H1 (cell line): ENCODE measurements around the gene ZFAND2B. TPM values are rescaled to one million over a fixed set of nuclear protein-coding genes. Genes with fewer than 3 reads are reported as not detected.

Experiments
- CTCF ChIA-PET: fragments of 300-600 bp; sonication (Branson Sonifier 250); formaldehyde crosslinking; loops from one replicate; lab custom pipeline; 2021; ENCODE audit not compliant: partially characterized antibody; lab: Charles Lee
- POLR2A ChIA-PET: fragments of 300-600 bp; sonication (Branson Sonifier 250); formaldehyde crosslinking; loops from one replicate; lab custom pipeline; 2021; ENCODE audit warnings: inconsistent platforms; ENCODE audit not compliant: partially characterized antibody; lab: Charles Lee
- DNase-seq, 2 experiments: peaks; one replicate each; pipeline versions ENCODE4 v3.0.0 to v3.0.0-alpha.2; 2010 to 2022; ENCODE audit warnings: low spot score in 2 of 2, low read depth in 1 of 2, mixed read lengths in 1 of 2
- FAIRE-seq: peaks from 2 replicates; lab custom pipeline; 2011; peaks lifted over from hg19 to GRCh38; lab: Jason Lieb, UNC
- H2AFZ ChIP-seq: 2 replicates; pipeline ENCODE4 v1.8.1; 2012; ENCODE audit warnings: low read length, inconsistent platforms
- H2AK5ac ChIP-seq: 2 replicates; pipeline ENCODE4 v1.6.1; 2013; ENCODE audit warnings: low read depth, low read length
- H2BK120ac ChIP-seq: replicated peaks from 2 replicates; pipeline ENCODE3; 2013; ENCODE audit warnings: low read depth, low read length, inconsistent platforms
- H2BK12ac ChIP-seq: 2 replicates; pipeline ENCODE4 v1.6.1; 2013; ENCODE audit warnings: low read depth, low read length
- H2BK15ac ChIP-seq: 2 replicates; pipeline ENCODE4 v1.6.1; 2013; ENCODE audit warnings: low read length
- H2BK20ac ChIP-seq: 2 replicates; pipeline ENCODE4 v1.6.1; 2013; ENCODE audit warnings: low read length
- H2BK5ac ChIP-seq: 2 replicates; pipeline ENCODE4 v1.6.1; 2013; ENCODE audit warnings: low read depth, low read length
- H3K14ac ChIP-seq: 2 replicates; pipeline ENCODE4 v1.6.1; 2013; ENCODE audit warnings: inconsistent platforms; ENCODE audit not compliant: insufficient read length
- H3K18ac ChIP-seq: 2 replicates; pipeline ENCODE4 v1.6.1; 2013; ENCODE audit warnings: low read length; ENCODE audit errors: extremely low read depth
- H3K23ac ChIP-seq: 2 replicates; pipeline ENCODE4 v1.6.1; 2013; ENCODE audit warnings: inconsistent platforms; ENCODE audit not compliant: insufficient read length
- H3K23me2 ChIP-seq: 2 replicates; pipeline ENCODE4 v1.6.1; 2013; ENCODE audit warnings: low read depth, low read length
- H3K27ac ChIP-seq: 2 replicates; pipeline ENCODE4 v1.6.1; 2011; ENCODE audit warnings: low read depth, low read length, inconsistent platforms
- H3K27me3 ChIP-seq, 4 experiments: replicated peaks in 1 of 4; 1 replicate in 1 of 4; 2 replicates in 3 of 4; pipeline versions ENCODE4 v1.6.1 to v1.8.1; 2011 to 2013; ENCODE audit warnings: low read length in 3 of 4, mild to moderate bottlenecking in 3 of 4, inconsistent platforms in 2 of 4, mixed read lengths in 2 of 4, moderate library complexity in 1 of 4; ENCODE audit not compliant: control insufficient read depth in 3 of 4, insufficient read depth in 3 of 4; ENCODE audit errors: extremely low read depth in 1 of 4
- H3K36me3 ChIP-seq, 4 experiments: 2 replicates each; pipeline versions ENCODE4 v1.6.1 to v1.8.1; 2011 to 2013; ENCODE audit warnings: mild to moderate bottlenecking in 4 of 4, low read length in 3 of 4, moderate library complexity in 2 of 4, control low read depth in 1 of 4, inconsistent platforms in 1 of 4; ENCODE audit not compliant: insufficient read depth in 4 of 4, control insufficient read depth in 2 of 4
- H3K4ac ChIP-seq: replicated peaks from 2 replicates; pipeline ENCODE3; 2013; ENCODE audit warnings: low read length, low read depth, mixed read lengths, inconsistent platforms; ENCODE audit not compliant: insufficient read length
- H3K4me1 ChIP-seq, 4 experiments: replicated peaks in 1 of 4; 1 replicate in 1 of 4; 2 replicates in 3 of 4; pipeline versions ENCODE4 v1.6.1 to v1.8.1; 2011 to 2013; ENCODE audit warnings: low read length in 3 of 4, inconsistent platforms in 2 of 4, mixed read lengths in 1 of 4; ENCODE audit not compliant: insufficient read depth in 4 of 4, control insufficient read depth in 3 of 4
- H3K4me2 ChIP-seq, 2 experiments: 2 replicates each; pipeline versions ENCODE4 v1.6.1 to v1.8.1; 2011 to 2013; ENCODE audit warnings: low read depth in 2 of 2, low read length in 2 of 2, control low read depth in 1 of 2, inconsistent platforms in 1 of 2, mild to moderate bottlenecking in 1 of 2; ENCODE audit not compliant: insufficient read depth in 1 of 2
- H3K4me3 ChIP-seq, 4 experiments: fragments of 200-600, 300-600 bp in 1 of 4; sonication (generic), shearing (Covaris generic), sonication (Bioruptor Twin) in 1 of 4; 2 replicates each; pipeline versions ENCODE4 v1.5.1 to v1.8.1; 2011 to 2016; ENCODE audit warnings: low read length in 4 of 4, low read depth in 3 of 4, control low read depth in 2 of 4, inconsistent platforms in 2 of 4, mild to moderate bottlenecking in 2 of 4, mixed read lengths in 1 of 4, moderate library complexity in 1 of 4; ENCODE audit not compliant: insufficient read depth in 2 of 4; ENCODE audit errors: extremely low read depth in 1 of 4
- H3K56ac ChIP-seq: replicated peaks from 2 replicates; pipeline ENCODE3; 2013; ENCODE audit warnings: low read depth, mild to moderate bottlenecking, mixed read lengths, low read length, inconsistent platforms; ENCODE audit not compliant: insufficient read length
- H3K79me1 ChIP-seq: 2 replicates; pipeline ENCODE4 v1.6.1; 2013; ENCODE audit warnings: low read depth, low read length, control low read depth
- H3K79me2 ChIP-seq, 2 experiments: 2 replicates each; pipeline versions ENCODE4 v1.6.1 to v1.8.1; 2012 to 2013; ENCODE audit warnings: low read length in 2 of 2, mild to moderate bottlenecking in 2 of 2, inconsistent platforms in 1 of 2; ENCODE audit not compliant: insufficient read depth in 2 of 2, control insufficient read depth in 1 of 2
- H3K9ac ChIP-seq, 4 experiments: replicated peaks in 1 of 4; 1 replicate in 1 of 4; 2 replicates in 3 of 4; pipeline versions ENCODE4 v1.6.1 to v1.8.1; 2011 to 2013; ENCODE audit warnings: low read depth in 3 of 4, low read length in 3 of 4, control low read depth in 2 of 4, mild to moderate bottlenecking in 2 of 4, moderate library complexity in 2 of 4, inconsistent platforms in 1 of 4; ENCODE audit errors: extremely low read depth in 1 of 4
- H3K9me3 ChIP-seq, 2 experiments: 2 replicates each; pipeline versions ENCODE4 v1.6.1 to v1.8.1; 2012 to 2013; ENCODE audit warnings: mild to moderate bottlenecking in 2 of 2, moderate library complexity in 2 of 2, control low read depth in 1 of 2, inconsistent platforms in 1 of 2, low read depth in 1 of 2, low read length in 1 of 2, mixed read lengths in 1 of 2; ENCODE audit not compliant: insufficient read depth in 2 of 2
- H4K20me1 ChIP-seq, 2 experiments: replicated peaks in 1 of 2; 2 replicates each; pipeline versions ENCODE3 to v1.8.1; 2011 to 2013; ENCODE audit warnings: inconsistent platforms in 2 of 2, low read length in 2 of 2, mild to moderate bottlenecking in 1 of 2; ENCODE audit not compliant: insufficient read depth in 2 of 2, control insufficient read depth in 1 of 2
- H4K5ac ChIP-seq: 2 replicates; pipeline ENCODE4 v1.6.1; 2013; ENCODE audit warnings: low read length, low read depth, mixed read lengths, inconsistent platforms; ENCODE audit not compliant: insufficient read length
- H4K8ac ChIP-seq: 2 replicates; pipeline ENCODE4 v1.8.0; 2013; ENCODE audit warnings: mild to moderate bottlenecking, moderate library complexity, low read length, inconsistent platforms; ENCODE audit not compliant: insufficient read depth; ENCODE audit errors: extremely low read depth
- H4K91ac ChIP-seq: replicated peaks from 2 replicates; pipeline ENCODE3; 2013; ENCODE audit warnings: low read length, mixed read lengths, inconsistent platforms; ENCODE audit not compliant: insufficient read length
- CTBP2 ChIP-seq: IDR thresholded peaks from 2 replicates; pipeline ENCODE4 v1.7.0; 2011; ENCODE audit warnings: borderline replicate concordance, mild to moderate bottlenecking, moderate library complexity, mixed read lengths, low read length; ENCODE audit not compliant: insufficient read depth, insufficient read length
- FOSL1 ChIP-seq: IDR thresholded peaks from 2 replicates; pipeline ENCODE4 v1.6.1; 2011; ENCODE audit warnings: mild to moderate bottlenecking, low read depth, low read length, moderate library complexity; ENCODE audit not compliant: insufficient read depth
- KDM4A ChIP-seq: IDR thresholded peaks from one replicate; pipeline ENCODE4 v1.7.1; 2012; ENCODE audit warnings: low read depth, mild to moderate bottlenecking, moderate library complexity, low read length, inconsistent platforms; ENCODE audit not compliant: severe bottlenecking
- RXRA ChIP-seq: IDR thresholded peaks from 2 replicates; pipeline ENCODE4 v1.6.1; 2011; ENCODE audit warnings: low read depth, mild to moderate bottlenecking, low read length, moderate library complexity; ENCODE audit not compliant: insufficient read depth
- WGBS, 2 experiments: shearing (Covaris generic) in 1 of 2; methylation state at CpG; one replicate each; pipeline versions ENCODE4 v1.1.6 to v1.1.7; 2013 to 2015; ENCODE audit warnings: low lambda C conversion rate in 2 of 2, mixed read lengths in 2 of 2, inconsistent platforms in 1 of 2, low coverage in 1 of 2, missing lambda C conversion rate in 1 of 2; ENCODE audit not compliant: insufficient replicate concordance in 2 of 2, insufficient coverage in 1 of 2, insufficient read length in 1 of 2; ENCODE audit errors: extremely low coverage in 1 of 2, missing lambda C conversion rate in 1 of 2; 5-methylcytosine and 5-hydroxymethylcytosine counted together
- polyA plus RNA-seq, 7 experiments: library from polyadenylated mRNA; depleted of rRNA in 3 of 7; stranded (reverse) in 5 of 7; unstranded in 2 of 7; fragments of >200 nt in 5 of 7; fragments of 200-250 nt in 2 of 7; gene quantifications; 1 replicate in 5 of 7; 2 replicates in 1 of 7; 4 replicates in 1 of 7; pipeline versions ENCODE4 v1.2.1 to v1.2.3, GENCODE V29; 2011 to 2013; ENCODE audit warnings: missing spikeins in 2 of 7, mixed read lengths in 2 of 7
- total RNA-seq: library from RNA; stranded (reverse); fragmentation: NEBNext Ultra II Directional; extraction: Animal tissue kit (Norgen Biotek cat#: 25700); gene quantifications from 2 replicates; pipeline ENCODE4 v1.2.1, GENCODE V29; 2021
- TF ChIP-seq, protein P1 (sequence below): IDR thresholded peaks from 2 replicates; pipeline ENCODE4 v1.6.1; 2011; ENCODE audit warnings: low read depth, mild to moderate bottlenecking, low read length; ENCODE audit not compliant: insufficient read depth
- TF ChIP-seq, protein P2 (sequence below): IDR thresholded peaks from 2 replicates; pipeline ENCODE4 v1.6.1; 2012; ENCODE audit warnings: low read length, inconsistent platforms

ZFAND2B gene
- total and polyA plus RNA-seq, 2 of the 8 experiments (the other 6 are each of a cell fraction or from before 2014, with no cell fraction given) = 16.0 to 17.9 TPM

DNA sequence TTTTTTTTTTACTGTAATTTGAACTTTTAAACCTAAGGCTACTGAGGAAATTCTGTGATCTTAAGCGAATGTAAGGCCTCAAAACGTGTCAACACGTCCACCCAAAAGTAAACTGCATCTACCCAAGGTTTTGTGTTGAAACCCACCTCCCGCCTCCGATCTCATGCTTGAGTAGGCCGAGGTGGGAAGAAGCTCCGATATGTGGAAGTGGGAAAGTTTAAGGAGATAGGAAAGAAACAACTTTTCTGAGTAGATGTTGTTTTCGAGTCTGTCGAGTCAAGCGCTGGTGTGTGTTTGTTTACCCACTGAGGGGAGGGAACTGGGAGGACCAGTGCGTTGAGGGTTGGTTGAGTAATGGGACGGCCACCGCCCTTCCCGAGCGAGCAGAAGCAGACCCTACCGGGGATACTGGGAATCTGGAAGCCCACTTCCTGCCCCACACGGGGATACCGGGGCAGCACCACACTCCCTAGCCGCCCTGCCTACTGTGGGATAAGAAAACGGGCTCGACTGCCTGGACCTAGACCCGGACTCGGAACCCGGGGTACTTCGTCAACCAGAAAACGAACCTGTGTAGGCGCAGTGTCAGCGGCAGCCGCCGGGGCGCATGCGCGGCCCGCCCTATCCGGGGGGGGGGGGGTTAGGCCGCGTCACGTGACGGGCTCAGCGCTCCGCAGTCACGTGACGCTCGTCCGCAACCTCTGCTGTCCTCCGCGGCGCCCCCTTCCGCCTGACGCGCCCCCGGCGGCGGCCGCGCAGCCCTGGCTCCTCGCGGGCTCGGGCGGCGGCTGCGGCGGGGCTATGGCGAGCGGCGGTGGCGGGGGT, 28.8 kb upstream of the ZFAND2B start, which contains the start of gene RETREG2:
Gene RETREG2, plus strand, starts transcription at position 724 of the 825 bp plus-strand sequence. Its CDS starts 78 bp downstream, at position 802.
- peaks cover 0 to 8% of the 10 kb centered on the region in 2 experiments; a peak in 1 of 4 replicates for H3K79me2 ChIP-seq
- H4K91ac ChIP-seq = peak within 1 kb of the TSS; percentile 40
- peak within 1 kb of the TSS; percentile 52; the same call in 1 of the 2 replicates for H2BK12ac ChIP-seq
- peak within 1 kb of the TSS; percentile 92 for H4K5ac ChIP-seq
- peak within 1 kb of the TSS; percentile 78 to 96 (median 92) for H3K4me3 ChIP-seq
- FAIRE-seq (no peak), DNase-seq (peak; percentile 61 to 88)
- peaks cover 6% of the 10 kb centered on the region for H3K79me1 ChIP-seq
- no peak within 1 kb of the TSS for H2BK20ac ChIP-seq
- no peak within 1 kb of the TSS for H2AK5ac ChIP-seq
- peak within 1 kb of the TSS; percentile 50 for H3K56ac ChIP-seq
- H2AFZ ChIP-seq = peak within 1 kb of the TSS; percentile 69
- H3K9ac ChIP-seq = peak within 1 kb of the TSS; percentile 60 to 92 (median 68)
- H3K18ac ChIP-seq = peak within 1 kb of the TSS; percentile 83; the same call in 1 of the 2 replicates
- H2BK15ac ChIP-seq = no peak within 1 kb of the TSS; the same call in 1 of the 2 replicates
- no peaks in the 10 kb centered on the region for H3K27me3 ChIP-seq
- peaks cover 0 to 3% of the 10 kb centered on the region in 2 experiments for H4K20me1 ChIP-seq
- no peaks in the 10 kb centered on the region for H3K9me3 ChIP-seq
- H2BK120ac ChIP-seq = no peak within 1 kb of the TSS
- H4K8ac ChIP-seq = peak within 1 kb of the TSS; percentile 82
- peaks cover 11% of the 10 kb centered on the region; the same call in 1 of the 2 replicates for H3K23me2 ChIP-seq
- peak within 1 kb of the TSS; percentile 89 for H2BK5ac ChIP-seq
- 2% methylated on average over 32 of the region's 67 CpGs; no CpG with 5 or more reads in 1 of the 2 experiments for WGBS, 2 experiments
- peaks cover 0 to 13% (median 6%) of the 10 kb centered on the region in 4 experiments; a peak in 6 of 7 replicates for H3K4me1 ChIP-seq
- POLR2A ChIA-PET = interaction anchor here (0.9 to 3.0 kb wide), 4 partner anchors 16 to 118 kb away, joined by 3 to 21 read pairs (median 12); partner anchors contain the start of genes ABCB6 and ZFAND2B
- H3K4ac ChIP-seq = no peak within 1 kb of the TSS
- H3K27ac ChIP-seq = peak within 1 kb of the TSS; percentile 78
- CTCF ChIA-PET = interaction anchor here (1.4 to 2.0 kb wide), 2 partner anchors 14 to 28 kb away, joined by 3 to 7 read pairs; no protein-coding TSS in a partner anchor
- H3K4me2 ChIP-seq = peak within 1 kb of the TSS; percentile 82 to 96
- no peak within 1 kb of the TSS for H3K23ac ChIP-seq
- no peak within 1 kb of the TSS for H3K14ac ChIP-seq
- H3K36me3 ChIP-seq = peaks cover 6 to 29% (median 20%) of the 10 kb centered on the region in 4 experiments; a peak in 6 of 8 replicates
- TF ChIP-seq CTBP2 = no peak
- TF ChIP-seq KDM4A = peak; percentile 85
- TF ChIP-seq RXRA = no peak
- TF ChIP-seq, protein P1, sequence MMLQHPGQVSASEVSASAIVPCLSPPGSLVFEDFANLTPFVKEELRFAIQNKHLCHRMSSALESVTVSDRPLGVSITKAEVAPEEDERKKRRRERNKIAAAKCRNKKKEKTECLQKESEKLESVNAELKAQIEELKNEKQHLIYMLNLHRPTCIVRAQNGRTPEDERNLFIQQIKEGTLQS = peak; percentile 99
- TF ChIP-seq, protein P2, sequence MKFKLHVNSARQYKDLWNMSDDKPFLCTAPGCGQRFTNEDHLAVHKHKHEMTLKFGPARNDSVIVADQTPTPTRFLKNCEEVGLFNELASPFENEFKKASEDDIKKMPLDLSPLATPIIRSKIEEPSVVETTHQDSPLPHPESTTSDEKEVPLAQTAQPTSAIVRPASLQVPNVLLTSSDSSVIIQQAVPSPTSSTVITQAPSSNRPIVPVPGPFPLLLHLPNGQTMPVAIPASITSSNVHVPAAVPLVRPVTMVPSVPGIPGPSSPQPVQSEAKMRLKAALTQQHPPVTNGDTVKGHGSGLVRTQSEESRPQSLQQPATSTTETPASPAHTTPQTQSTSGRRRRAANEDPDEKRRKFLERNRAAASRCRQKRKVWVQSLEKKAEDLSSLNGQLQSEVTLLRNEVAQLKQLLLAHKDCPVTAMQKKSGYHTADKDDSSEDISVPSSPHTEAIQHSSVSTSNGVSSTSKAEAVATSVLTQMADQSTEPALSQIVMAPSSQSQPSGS = no peak
- peak; percentile 43; the same call in 1 of the 2 replicates for TF ChIP-seq FOSL1
